MG63 (cell line): ENCODE data around the gene PELO. TPM values are rescaled to one million over a fixed set of nuclear protein-coding genes. Genes with fewer than 3 reads are reported as not detected.

ENCODE experiments used
- DNase-seq: peaks from one replicate; pipeline ENCODE4 v3.0.0-alpha.2; 2020
- H3K27me3 ChIP-seq: fragments of 250-450 bp; sonication (Bioruptor Pico); 2 replicates; pipeline ENCODE4 v1.5.1; 2020; ENCODE audit warnings: mild to moderate bottlenecking, moderate library complexity
- H3K36me3 ChIP-seq: fragments of 250-450 bp; sonication (Bioruptor Pico); 2 replicates; pipeline ENCODE4 v1.5.1; 2020; ENCODE audit warnings: mild to moderate bottlenecking, moderate library complexity
- H3K4me3 ChIP-seq: fragments of 250-450 bp; sonication (Bioruptor Pico); 2 replicates; pipeline ENCODE4 v1.5.1; 2020; ENCODE audit warnings: mild to moderate bottlenecking, moderate library complexity
- H3K9me3 ChIP-seq: fragments of 250-450 bp; sonication (Bioruptor Pico); 2 replicates; pipeline ENCODE4 v1.5.1; 2020; ENCODE audit warnings: mild to moderate bottlenecking, moderate library complexity
- total RNA-seq: library from RNA; depleted of rRNA; stranded (reverse); fragments of >200 nt; shearing (Covaris generic); gene quantifications from 2 replicates; pipeline ENCODE4 v1.2.3, GENCODE V29; 2014; ENCODE audit warnings: low replicate concordance

PELO gene
- total RNA-seq, 1 experiment from 2014 or later = 23.9 TPM

DNA sequence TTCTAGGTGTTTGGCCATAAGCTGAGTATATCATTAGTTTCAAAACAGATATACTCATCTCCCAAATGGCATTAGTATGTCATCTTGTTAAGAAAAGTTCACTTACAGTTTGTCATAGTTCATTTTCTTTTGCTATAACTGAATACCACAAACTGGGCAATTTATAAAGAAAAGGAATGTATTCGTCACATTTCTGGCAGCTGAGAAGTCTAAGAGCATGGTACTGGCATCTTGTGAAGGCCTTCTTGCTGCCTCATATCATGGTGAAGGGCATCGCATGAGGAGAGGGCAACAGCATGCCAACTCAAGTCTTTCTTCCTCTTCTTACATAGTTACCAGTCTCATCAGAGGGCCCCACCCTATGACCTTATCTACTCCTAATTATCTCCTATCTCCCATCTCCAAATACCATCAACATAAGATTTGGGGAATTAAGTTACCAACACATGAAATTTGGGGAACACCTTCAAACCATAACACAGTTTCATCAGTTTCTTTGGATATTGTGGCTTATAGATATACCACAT, 20.4 kb upstream of the PELO start:
- Histone ChIP-seq H3K9me3 (no peaks in the 10 kb centered on the region), H3K4me3 (no peak overlapping the region), H3K27me3 (no peaks in the 10 kb centered on the region), H3K36me3 (no peaks in the 10 kb centered on the region)
- no peak for DNase-seq

DNA sequence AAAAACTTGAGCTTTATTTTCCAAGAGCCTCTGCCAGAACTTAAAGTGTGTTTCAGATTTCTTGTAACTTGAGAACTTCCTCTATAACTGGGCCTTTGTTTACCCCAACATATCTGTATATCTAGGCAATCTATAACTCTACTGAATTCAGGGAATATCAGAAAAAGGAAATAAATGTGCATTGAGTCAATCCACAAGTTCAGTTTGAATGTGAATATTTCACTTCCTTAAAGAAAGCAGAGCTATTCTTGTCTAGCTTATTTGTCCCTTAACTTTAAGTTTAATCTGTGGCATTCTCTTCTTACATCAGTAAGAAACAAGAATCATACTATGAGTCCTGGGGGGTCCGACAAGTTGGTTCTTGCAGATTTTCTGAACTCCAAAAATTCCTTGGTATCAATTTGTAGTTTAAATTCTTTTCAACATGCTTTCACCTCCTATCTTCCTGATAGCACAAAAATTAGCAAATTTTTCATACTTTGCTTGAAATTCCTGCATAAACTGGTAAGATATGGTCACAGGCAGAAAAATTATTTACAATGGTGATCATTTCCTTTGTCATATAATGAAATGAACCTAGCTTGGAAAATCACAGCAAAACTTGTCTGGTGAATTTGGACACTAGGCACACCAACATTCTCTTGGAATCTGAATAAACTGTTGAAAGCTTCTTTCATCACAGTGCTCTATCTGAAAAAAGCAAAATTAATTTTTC, 19.8 kb upstream of the PELO start:
- H3K27me3 ChIP-seq = no peaks in the 10 kb centered on the region
- H3K9me3 ChIP-seq = no peaks in the 10 kb centered on the region
- DNase-seq = no peak
- H3K36me3 ChIP-seq = no peaks in the 10 kb centered on the region
- no peak overlapping the region for H3K4me3 ChIP-seq

DNA sequence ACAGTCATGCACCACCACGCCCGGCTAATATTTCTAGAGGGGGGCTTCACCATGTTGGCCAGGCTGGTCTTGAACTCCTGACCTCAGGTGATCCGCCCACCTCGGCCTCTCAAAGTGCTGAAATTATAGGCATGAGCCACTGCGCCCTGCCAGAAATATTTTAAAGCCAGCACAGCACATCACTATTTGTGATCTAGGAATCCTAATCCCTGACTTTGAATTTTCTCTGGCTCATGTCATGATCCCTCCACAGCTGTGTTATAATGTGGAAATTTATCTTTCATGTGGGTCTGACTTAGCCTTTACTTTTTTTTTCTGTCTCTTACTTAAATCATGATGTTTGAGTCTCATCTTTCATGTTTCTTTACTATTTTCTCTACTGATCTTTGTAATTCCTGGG, 18.7 kb upstream of the PELO start:
- no peak overlapping the region for H3K4me3 ChIP-seq
- H3K36me3 ChIP-seq = no peaks in the 10 kb centered on the region
- H3K9me3 ChIP-seq = no peaks in the 10 kb centered on the region
- no peaks in the 10 kb centered on the region for H3K27me3 ChIP-seq
- no peak for DNase-seq

DNA sequence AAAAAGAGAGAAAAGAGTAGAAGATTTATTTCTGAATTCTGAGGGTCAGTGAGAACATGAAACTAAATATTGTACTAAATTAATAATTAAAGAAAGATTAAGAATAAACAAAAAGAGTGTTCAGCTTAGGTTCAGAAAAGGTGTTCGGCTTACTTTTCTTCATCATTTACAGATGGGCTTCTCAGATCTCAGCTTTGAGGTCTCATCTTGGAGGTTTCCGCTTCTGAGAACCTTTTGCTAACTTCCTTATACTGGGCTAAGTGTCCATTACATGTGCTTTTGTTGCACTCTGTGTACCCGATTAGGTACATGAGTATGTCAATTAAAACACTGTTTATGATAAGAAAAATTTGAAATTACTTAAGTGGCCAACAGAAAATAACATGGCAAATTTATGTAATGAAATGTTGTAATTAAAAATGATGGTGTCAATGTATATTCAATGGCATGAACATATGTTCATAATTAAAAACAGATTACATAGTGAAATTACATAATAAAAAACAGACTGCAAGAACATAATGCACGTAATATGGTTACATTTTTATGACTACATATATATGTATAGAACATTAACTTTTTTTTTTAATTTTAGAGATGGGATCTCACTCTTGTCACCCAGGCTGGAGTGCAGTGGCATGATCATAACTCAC, 17.3 kb upstream of the PELO start:
- no peak for DNase-seq
- H3K9me3 ChIP-seq = no peaks in the 10 kb centered on the region
- no peak overlapping the region for H3K4me3 ChIP-seq
- H3K36me3 ChIP-seq = no peaks in the 10 kb centered on the region
- no peaks in the 10 kb centered on the region for H3K27me3 ChIP-seq

DNA sequence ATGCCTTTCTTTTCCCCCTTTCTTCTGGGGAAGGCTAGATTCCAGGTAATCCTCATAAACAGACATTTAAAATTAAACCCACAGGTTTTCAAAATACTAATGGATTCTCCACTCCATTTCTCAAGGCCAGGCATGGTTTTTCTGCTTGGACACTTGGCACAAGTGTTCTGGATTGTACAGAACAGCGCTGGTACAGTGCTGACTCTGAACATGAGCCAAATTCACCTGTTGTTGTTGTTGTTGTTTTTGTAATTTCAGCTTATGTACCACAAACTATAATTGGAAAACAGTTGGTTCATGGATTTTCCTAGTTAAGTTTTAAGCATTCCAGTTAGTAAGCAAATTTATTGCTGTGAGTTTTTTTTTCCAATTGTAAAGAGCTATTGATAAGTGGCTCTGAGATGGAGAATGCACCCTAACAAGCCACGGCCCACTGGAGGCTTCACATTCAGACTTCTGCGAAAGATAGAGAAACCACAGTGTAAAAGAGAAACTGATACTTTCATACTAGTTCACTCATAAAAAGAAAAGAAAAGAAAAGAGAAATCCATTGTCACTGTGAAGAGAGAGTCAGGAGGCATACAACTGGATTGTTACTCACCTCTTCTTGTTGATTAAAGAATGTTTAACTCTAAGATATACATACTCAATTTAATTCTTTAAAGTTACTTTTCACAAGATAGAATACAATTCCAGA, 16.2 kb upstream of the PELO start:
- Histone ChIP-seq H3K4me3 (no peak overlapping the region), H3K27me3 (no peaks in the 10 kb centered on the region), H3K9me3 (no peaks in the 10 kb centered on the region), H3K36me3 (no peaks in the 10 kb centered on the region)
- DNase-seq = no peak

DNA sequence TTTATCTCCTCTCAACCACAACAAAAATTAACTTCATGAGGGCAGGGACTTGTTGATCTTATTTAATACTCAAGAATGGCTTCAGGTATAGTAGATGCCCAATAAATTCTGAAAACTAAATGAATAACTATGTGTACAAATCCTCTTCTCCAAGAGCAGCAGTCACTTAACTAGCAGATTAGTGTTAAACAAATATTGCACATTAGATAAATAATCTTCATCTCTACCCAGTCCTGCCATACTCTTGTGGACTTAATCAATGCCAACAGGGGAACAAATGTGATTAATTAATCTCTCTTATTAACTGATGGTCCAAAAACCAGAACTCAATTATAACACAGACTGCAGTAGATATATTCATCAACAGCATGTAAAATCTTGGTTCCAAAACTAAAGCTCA, 15.0 kb upstream of the PELO start:
- no peaks in the 10 kb centered on the region for H3K27me3 ChIP-seq
- H3K4me3 ChIP-seq = no peak overlapping the region
- no peak for DNase-seq
- no peaks in the 10 kb centered on the region for H3K9me3 ChIP-seq
- H3K36me3 ChIP-seq = no peaks in the 10 kb centered on the region

DNA sequence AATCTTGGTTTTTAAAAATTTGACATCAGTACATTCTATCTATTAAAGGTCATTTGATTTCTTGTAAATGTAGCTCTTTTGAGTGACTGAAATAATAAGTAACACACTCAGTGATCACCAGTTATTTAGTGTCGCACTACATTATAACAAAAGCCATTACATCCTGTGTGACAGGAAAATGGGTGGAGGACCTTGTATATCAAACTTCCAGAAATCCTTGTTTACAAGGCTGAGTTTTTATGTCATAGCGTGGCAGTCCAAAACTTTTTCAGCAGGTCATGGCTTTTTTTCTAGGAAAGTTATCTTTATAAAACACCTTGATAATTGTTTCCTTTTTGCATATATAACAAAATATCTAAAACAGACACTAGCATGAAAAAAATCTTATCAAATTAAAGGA, 14.4 kb upstream of the PELO start:
- Histone ChIP-seq H3K27me3 (no peaks in the 10 kb centered on the region), H3K36me3 (no peaks in the 10 kb centered on the region), H3K4me3 (no peak overlapping the region), H3K9me3 (no peaks in the 10 kb centered on the region)
- no peak for DNase-seq

DNA sequence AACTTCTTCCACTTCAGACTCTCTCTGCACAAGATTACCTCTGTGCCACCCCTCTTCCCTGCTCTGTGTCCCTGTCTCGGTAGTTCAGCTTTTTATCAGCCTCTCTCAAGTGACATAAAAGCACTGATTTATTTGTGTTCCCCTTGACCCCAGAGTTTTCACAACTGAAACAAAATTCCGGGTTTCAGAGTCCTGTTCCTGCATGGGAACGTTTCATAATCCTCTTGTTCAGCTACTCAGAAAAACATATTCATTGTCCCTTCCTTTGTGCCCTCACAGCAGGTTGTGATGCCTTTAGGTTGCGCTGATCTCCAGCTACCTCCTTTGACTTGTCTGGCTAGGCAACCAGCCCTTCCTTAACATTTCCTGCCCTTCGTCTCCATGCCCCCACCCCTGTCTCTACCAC, 13.7 kb upstream of the PELO start:
- no peaks in the 10 kb centered on the region for H3K27me3 ChIP-seq
- no peak for DNase-seq
- no peaks in the 10 kb centered on the region for H3K9me3 ChIP-seq
- no peak overlapping the region for H3K4me3 ChIP-seq
- H3K36me3 ChIP-seq = no peaks in the 10 kb centered on the region

DNA sequence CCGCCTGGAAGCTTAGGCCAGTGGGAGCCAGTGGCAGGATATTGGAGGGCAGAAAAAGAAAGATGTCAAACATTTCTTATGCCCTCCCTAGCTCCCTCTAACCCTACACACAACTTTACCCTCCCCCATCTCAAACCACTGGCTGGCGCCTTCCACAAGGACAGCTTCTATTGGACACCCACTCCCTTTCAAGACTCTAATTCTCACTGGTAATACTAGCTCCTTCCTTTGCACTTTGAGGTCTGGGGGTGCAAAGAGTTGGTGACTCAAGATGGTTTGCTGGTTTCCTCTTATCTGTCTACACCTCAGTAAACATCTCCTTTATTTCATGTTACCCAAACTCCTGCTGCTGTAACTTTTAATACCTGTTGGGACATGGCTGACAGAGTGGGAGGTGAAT, 11.6 kb upstream of the PELO start:
- no peaks in the 10 kb centered on the region for H3K36me3 ChIP-seq
- DNase-seq = no peak
- no peaks in the 10 kb centered on the region for H3K9me3 ChIP-seq
- no peaks in the 10 kb centered on the region for H3K27me3 ChIP-seq
- no peak overlapping the region for H3K4me3 ChIP-seq

DNA sequence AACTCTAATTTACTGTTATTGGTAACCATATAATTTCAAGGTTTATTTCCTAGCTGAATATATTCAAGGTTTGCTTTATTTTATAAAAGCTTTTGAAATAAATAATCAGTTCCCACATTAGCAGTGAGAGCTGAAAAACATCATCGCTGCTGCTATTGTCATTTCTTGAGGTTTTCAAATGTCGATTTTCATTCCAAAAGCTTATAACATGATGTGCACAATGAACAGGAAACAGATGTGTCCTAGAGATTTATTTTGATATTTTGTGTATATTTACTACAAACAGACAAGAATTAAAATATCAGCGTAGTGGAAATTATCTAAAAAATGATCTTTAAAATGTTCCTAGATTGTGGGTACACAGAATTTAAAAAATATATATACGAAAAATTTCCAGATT, 10.5 kb upstream of the PELO start:
- no peak overlapping the region for H3K4me3 ChIP-seq
- no peaks in the 10 kb centered on the region for H3K27me3 ChIP-seq
- no peak for DNase-seq
- no peaks in the 10 kb centered on the region for H3K36me3 ChIP-seq
- H3K9me3 ChIP-seq = no peaks in the 10 kb centered on the region

DNA sequence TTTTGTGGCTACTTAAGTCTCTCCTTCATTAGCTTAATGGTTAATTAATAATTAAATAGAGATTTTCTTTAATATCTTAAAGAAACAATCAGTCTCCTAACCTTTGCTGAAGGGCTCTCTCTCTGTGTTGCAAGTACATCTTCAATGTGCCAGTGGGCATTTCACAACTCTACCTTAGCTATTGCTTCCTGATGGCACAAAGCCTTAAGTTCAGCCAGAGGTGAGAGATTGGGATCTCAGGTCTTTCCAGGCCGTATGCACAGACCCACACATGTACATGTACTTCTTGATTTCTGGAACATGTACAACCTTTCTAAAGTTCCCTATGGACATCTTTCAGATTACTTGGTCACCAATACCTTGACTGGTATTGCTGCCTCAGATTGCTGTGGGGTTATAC, 8.9 kb upstream of the PELO start:
- H3K9me3 ChIP-seq = no peaks in the 10 kb centered on the region
- H3K4me3 ChIP-seq = no peak overlapping the region
- no peak for DNase-seq
- H3K27me3 ChIP-seq = no peaks in the 10 kb centered on the region
- no peaks in the 10 kb centered on the region for H3K36me3 ChIP-seq

DNA sequence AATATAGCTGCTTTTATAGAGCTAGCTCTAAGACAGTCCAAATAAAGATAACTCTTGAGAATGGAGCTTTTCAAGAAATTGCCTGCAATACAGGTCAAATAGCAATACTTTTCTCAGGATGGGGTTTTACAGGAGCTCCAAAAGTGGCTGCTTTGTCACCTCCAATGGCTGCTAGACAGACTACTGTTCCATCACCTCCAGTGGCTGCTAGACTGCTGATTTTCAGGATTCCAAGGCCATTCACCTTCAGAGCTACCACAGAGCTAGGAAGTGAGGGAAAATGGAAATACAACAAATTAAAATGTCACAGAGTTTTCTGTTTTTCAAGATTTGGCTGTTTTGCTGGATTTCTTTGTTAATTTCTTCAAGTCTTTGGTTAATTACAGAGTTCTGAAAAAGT, 8.5 kb upstream of the PELO start:
- Histone ChIP-seq H3K4me3 (no peak overlapping the region), H3K9me3 (no peaks in the 10 kb centered on the region), H3K36me3 (no peaks in the 10 kb centered on the region), H3K27me3 (no peaks in the 10 kb centered on the region)
- no peak for DNase-seq

DNA sequence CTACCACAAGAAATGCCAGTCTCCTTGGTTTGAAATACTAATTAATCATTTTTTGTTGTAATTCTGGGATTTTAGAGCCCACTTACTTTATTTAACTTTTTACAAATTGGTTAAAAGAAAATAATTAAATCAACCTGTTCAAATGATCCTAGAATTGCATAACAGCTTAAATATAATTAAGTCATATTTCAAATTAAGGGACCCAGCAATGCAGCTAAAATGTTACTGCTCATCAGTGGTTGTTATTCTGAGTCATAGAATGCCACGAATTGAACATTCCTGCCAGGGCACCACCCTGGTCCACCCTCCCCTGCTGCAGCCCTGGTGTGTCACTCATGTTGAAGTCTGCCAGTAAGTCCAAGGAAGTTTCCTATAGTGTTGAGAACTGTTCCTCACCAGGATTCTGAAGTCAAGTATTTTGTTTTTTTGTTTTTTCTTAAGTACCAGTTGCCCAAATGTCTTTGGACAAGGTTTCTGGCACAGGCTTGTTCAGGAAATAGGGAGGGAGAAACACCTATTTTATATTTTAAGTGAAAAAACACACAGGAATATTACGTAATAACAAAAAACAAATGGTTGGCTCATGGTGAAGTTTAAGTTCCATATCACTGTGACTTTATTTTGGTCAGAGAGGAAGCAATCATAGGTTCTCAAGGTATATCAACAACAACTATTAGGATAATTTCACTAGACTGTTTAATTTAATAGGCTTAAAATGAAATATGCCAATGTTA, 4.3 kb upstream of the PELO start:
- H3K9me3 ChIP-seq = no peaks in the 10 kb centered on the region
- H3K36me3 ChIP-seq = no peaks in the 10 kb centered on the region
- DNase-seq = peak; percentile 89
- H3K27me3 ChIP-seq = no peaks in the 10 kb centered on the region
- H3K4me3 ChIP-seq = no peak overlapping the region

DNA sequence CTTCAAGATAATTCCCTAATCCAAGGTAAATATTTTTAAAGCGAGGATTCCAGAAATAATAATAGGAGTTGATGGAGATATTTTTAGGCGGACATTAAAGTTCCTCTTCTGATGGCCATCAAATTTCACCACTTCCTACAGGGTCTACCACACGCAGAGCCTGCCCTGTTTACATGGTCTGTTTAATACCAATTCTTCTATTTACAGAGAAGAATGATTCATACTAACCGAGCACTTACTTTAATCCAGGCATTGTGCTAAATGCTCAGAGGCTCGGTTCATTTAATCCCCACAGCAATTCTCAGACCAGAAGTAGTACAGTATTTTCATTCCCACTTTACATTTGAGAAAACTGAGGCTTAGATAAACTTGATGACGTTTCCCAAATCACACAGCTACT, 3.0 kb upstream of the PELO start:
- DNase-seq = peak; percentile 8
- Histone ChIP-seq H3K4me3 (no peak overlapping the region), H3K9me3 (no peaks in the 10 kb centered on the region), H3K36me3 (no peaks in the 10 kb centered on the region), H3K27me3 (no peaks in the 10 kb centered on the region)

DNA sequence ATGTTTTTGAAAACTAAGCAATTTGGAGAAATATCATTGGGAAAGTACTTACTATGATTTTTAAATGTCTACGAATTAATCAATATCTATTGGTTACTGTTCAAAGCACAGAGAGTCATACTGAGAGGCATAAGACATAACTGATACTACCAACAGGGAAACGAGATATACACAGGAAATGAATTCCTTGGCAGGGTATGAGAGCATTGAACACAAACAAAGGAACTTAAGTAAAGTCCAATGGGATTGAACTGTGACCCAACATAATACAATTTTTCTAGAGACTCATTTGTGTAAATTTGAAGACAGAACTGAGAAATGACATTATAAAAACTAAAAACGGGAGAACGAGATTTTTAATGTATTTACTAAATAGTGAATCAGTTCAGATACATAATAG, 1.3 kb upstream of the PELO start:
- Histone ChIP-seq H3K4me3 (no peak overlapping the region), H3K9me3 (no peaks in the 10 kb centered on the region), H3K36me3 (no peaks in the 10 kb centered on the region), H3K27me3 (no peaks in the 10 kb centered on the region)
- DNase-seq = no peak

DNA sequence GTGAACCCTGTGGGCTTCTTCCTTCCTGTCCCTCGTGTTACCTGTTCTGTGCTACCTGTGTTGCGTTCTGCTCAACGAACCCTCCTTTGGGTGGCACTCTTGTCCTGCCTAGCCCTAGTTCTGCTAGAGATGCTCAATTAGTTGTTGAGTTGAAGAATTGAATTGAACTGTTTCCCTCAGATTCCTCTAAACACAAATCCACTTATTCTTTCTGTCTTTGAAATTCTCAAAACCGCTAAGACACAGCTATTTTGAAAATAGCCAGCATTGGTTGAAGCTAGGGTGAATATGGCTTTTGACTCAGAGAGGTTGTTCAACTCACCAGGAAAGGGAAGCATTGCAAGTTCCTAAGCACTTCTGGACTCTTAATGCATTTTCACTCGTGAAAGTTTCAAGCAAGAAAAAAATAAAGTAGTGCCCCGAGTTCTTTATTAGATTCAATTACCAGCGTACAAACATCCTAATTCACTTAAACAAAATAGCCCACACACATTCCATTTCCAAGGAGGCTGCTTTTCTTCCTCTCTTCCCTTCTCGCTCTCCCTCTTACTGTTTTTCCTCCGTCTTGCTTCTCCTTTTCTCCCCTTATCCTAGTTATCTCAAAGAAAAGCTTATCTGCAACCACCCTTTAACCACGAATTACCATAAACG, 642 bp upstream of the PELO start:
- H3K4me3 ChIP-seq = peak overlapping the region; percentile 58
- no peak for DNase-seq
- H3K9me3 ChIP-seq = no peaks in the 10 kb centered on the region
- H3K36me3 ChIP-seq = no peaks in the 10 kb centered on the region
- H3K27me3 ChIP-seq = no peaks in the 10 kb centered on the region

DNA sequence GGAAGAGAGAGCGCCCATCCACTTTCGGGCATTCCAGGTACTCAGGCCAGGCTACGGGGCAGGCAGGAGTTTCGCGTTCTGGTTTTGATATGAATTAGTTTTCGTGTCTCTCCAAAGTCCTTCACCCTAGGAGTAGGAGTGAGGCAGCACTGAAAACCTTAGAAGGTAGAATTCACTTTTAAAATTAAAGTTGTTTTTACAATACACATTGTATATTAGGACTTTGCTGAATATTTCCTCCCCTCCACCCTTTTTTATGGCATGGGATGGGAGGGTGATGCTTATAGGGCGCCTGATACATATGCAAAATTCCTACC, 747 bp downstream of the PELO start:
- Histone ChIP-seq H3K36me3 (no peaks in the 10 kb centered on the region), H3K27me3 (no peaks in the 10 kb centered on the region), H3K4me3 (peak overlapping the region; percentile 58), H3K9me3 (no peaks in the 10 kb centered on the region)
- no peak for DNase-seq
